Measurements from ENCODE around the gene SERPINB10. TPM values are rescaled to one million over a fixed set of nuclear protein-coding genes. Genes with fewer than 3 reads are reported as not detected.
"Not testable (repeated sequence)": the region's sequence is repeated elsewhere in the genome, so short reads cannot be mapped to it uniquely, and the experiment has no call there.

Gene SERPINB10
- total RNA-seq, 1 experiment from 2014 or later: not detected

GRCh38 chr18:63929369-63929768 is 21.6 kb downstream of the SERPINB10 start:
- H4K20me1 ChIP-seq (ENCODE audit: insufficient read depth); H3K27me3 ChIP-seq (ENCODE audit: insufficient read depth, low read length); H3K4me3 ChIP-seq (replicated peaks in 1 of 2; ENCODE audit: low read depth in 1 of 2, low read length in 2 of 2); POLR2A ChIA-PET; H3K79me2 ChIP-seq (ENCODE audit: insufficient read depth, low read length); H2AFZ ChIP-seq (ENCODE audit: low read depth, low read length, poor library complexity, severe bottlenecking); RAD21 ChIA-PET (ENCODE audit: low non-redundant PET in 1 of 2, low total read pairs in 2 of 2, uncharacterized antibody in 2 of 2, unreplicated experiment in 2 of 2); DNase-seq (ENCODE audit: low read depth, low spot score); BruUV-seq (replicated peaks); CTCF ChIA-PET; H3K9ac ChIP-seq (ENCODE audit: low read length); H3K9me2 ChIP-seq (ENCODE audit: insufficient read depth); H3K4me2 ChIP-seq (ENCODE audit: low read length); H3K9me3 ChIP-seq (ENCODE audit: control insufficient read depth in 1 of 2, insufficient read depth in 1 of 2, low read depth in 1 of 2, low read length in 2 of 2); H3K36me3 ChIP-seq (ENCODE audit: control insufficient read depth in 1 of 2, insufficient read depth in 2 of 2, low read length in 2 of 2); ATAC-seq; H3K4me1 ChIP-seq (ENCODE audit: control insufficient read depth in 1 of 2, insufficient read depth in 2 of 2, low read length in 2 of 2); H3K27ac ChIP-seq (ENCODE audit: low read depth, low read length); intact Hi-C loops (cut with micrococcal nuclease): not testable (repeated sequence)

- no peak overlapping the region for H3K9ac ChIP-seq (ENCODE audit: low read length)
- H3K27ac ChIP-seq (ENCODE audit: low read depth, low read length): no peak overlapping the region
- intact Hi-C loops (cut with micrococcal nuclease): no loop called here
- ChIA-PET POLR2A (no interaction called here), CTCF (no interaction called here), RAD21 (ENCODE audit: low non-redundant PET in 1 of 2, low total read pairs in 2 of 2, uncharacterized antibody in 2 of 2, unreplicated experiment in 2 of 2) (no interaction called here)
- no peaks in the 10 kb centered on the region for H4K20me1 ChIP-seq (ENCODE audit: insufficient read depth)
- H3K9me3 ChIP-seq (ENCODE audit: control insufficient read depth in 1 of 2, insufficient read depth in 1 of 2, low read depth in 1 of 2, low read length in 2 of 2): no peaks in the 10 kb centered on the region
- no peaks in the 10 kb centered on the region for H3K27me3 ChIP-seq (ENCODE audit: insufficient read depth, low read length)
- BruUV-seq (replicated peaks): no TSS peak
- H3K79me2 ChIP-seq (ENCODE audit: insufficient read depth, low read length): no peaks in the 10 kb centered on the region
- no peak overlapping the region for H3K4me3 ChIP-seq (replicated peaks in 1 of 2; ENCODE audit: low read depth in 1 of 2, low read length in 2 of 2)
- no peak for DNase-seq (ENCODE audit: low read depth, low spot score)
- H3K9me2 ChIP-seq (ENCODE audit: insufficient read depth): no peaks in the 10 kb centered on the region
- peaks cover 0 to 3% of the 10 kb centered on the region in 2 experiments; a peak in 1 of 4 replicates for H3K4me1 ChIP-seq (ENCODE audit: control insufficient read depth in 1 of 2, insufficient read depth in 2 of 2, low read length in 2 of 2)
- TF ChIP-seq ZBTB33 (IDR thresholded peaks at IDR 0.05; ENCODE audit: extremely low read depth, insufficient replicate concordance, low read length) (no peak), CEBPB (IDR thresholded peaks at IDR 0.05; ENCODE audit: low read depth) (no peak), FOSL1 (IDR thresholded peaks at IDR 0.05; ENCODE audit: low read depth) (no peak), EZH2phosphoT487 (IDR thresholded peaks at IDR 0.05; ENCODE audit: borderline replicate concordance) (no peak), ATF3 (IDR thresholded peaks at IDR 0.05) (no peak), POLR2AphosphoS5 (IDR thresholded peaks at IDR 0.05; ENCODE audit: low read depth, low read length) (no peak), JUND (IDR thresholded peaks at IDR 0.05) (no peak), ZFX (IDR thresholded peaks at IDR 0.05) (no peak), REST (IDR thresholded peaks at IDR 0.05; ENCODE audit: low read depth) (no peak), YY1 (IDR thresholded peaks at IDR 0.05; ENCODE audit: extremely low read depth, insufficient replicate concordance, low read depth, low read length) (no peak), SRF (IDR thresholded peaks at IDR 0.05; ENCODE audit: low read depth) (no peak), RAD21 (IDR thresholded peaks at IDR 0.05; ENCODE audit: low read depth) (no peak), POLR2A (IDR thresholded peaks at IDR 0.05; ENCODE audit: borderline replicate concordance, extremely low read depth, insufficient read depth, insufficient read length) (no peak), ELF1 (IDR thresholded peaks at IDR 0.05; ENCODE audit: borderline replicate concordance, low read depth) (no peak), CBX3 (IDR thresholded peaks at IDR 0.05; ENCODE audit: low read depth) (no peak), TCF7L2 (IDR thresholded peaks at IDR 0.05; ENCODE audit: borderline replicate concordance, extremely low read depth, insufficient read depth, insufficient read length) (no peak)
- no peak overlapping the region for H3K4me2 ChIP-seq (ENCODE audit: low read length)
- no peak for ATAC-seq
- no peak overlapping the region for H2AFZ ChIP-seq (ENCODE audit: low read depth, low read length, poor library complexity, severe bottlenecking)
- H3K36me3 ChIP-seq (ENCODE audit: control insufficient read depth in 1 of 2, insufficient read depth in 2 of 2, low read length in 2 of 2): no peaks in the 10 kb centered on the region
These were observed 23.1 kb downstream of the SERPINB10 start for GRCh38 chr18:63930773-63931354.
